Stimulated activated CD4-positive, alpha-beta T cell treated with anti-CD3 and anti-CD28 coated beads, Interleukin-4, amount 100 ng/mL, for 24 hours (primary cell): Measurements from ENCODE around the gene S100A3.

ENCODE experiments used
- DNase-seq: peaks from one replicate; pipeline ENCODE4 v3.0.0-alpha.2; 2020

The S100A3 gene

GRCh38 chr1:153507926-153508583 lies 41.0 kb downstream of the S100A3 start:
- no peak for DNase-seq

DNA sequence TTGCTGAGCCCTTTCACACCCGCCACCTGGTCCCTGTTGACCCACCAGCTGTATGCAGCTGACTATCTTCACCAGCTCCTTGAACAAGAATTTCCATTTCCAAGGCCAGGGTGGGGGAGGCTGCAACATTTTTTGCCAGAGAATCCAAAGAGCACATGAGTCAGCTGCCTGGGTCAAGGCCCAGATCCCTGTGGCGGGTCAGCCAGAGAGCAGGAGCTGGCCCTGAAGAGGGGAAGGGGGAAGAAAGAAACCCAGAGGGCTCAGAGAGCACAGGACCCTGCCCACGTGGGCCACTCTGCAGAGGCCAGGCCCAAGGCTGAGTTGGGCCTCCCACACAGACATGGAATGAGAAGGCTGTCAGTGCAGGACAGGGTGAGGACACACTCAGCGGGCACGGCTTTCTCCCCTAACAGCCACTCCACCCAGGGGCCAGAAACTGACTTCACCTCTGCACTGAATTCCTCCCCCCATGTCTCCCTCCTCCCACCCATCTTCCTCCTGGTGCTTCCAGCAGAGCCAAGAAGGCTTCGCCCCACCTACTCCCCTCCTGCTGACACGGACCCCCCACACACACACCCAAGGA lies 42.1 kb downstream of the S100A3 start:
- no peak for DNase-seq

GRCh38 chr1:153506386-153506785 lies 42.7 kb downstream of the S100A3 start:
- no peak for DNase-seq

GRCh38 chr1:153505576-153505975 lies 43.5 kb downstream of the S100A3 start:
- DNase-seq = no peak

DNA sequence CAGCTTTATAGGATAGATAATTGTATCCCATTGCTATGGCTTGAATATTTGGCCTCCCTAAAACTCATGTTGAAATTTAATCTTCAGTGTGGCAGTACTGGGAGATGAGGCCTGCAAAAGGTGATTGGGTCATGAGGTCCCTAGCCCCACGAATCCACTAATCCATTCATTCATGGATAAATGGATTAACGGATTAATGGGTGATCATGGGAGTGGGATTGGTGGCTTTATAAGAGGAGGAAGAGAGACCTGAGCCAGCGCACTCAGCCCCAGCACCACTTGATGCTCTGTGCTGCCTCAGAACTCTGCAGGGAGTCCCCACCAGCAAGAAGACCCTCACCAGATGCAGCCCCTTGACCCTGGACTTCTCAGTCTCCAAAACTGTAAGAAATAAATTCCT lies 45.3 kb downstream of the S100A3 start:
- DNase-seq = no peak

DNA sequence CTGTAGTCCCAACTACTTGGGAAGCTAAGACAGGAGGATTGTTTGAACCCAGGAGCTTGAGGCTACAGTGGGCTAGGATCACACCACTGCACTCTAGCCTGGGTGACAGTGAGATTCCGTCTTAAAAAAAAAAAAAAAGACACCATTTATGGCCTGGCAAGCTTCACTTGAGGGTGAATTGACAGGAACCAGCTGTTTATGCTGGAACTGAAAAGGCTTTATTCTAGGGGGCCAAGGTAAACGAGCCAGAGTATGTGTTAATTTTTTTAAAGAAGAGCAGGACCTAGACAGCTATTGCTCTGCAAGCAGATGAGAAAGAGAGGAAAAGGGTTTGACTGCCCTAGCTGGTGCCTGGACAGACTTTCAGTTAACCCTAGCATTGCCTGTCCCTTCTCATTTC lies 50.3 kb downstream of the S100A3 start:
- DNase-seq = no peak
